Lower leg skin (tissue), 3 donors: ENCODE measurements around the gene AQP5.

ENCODE experiments used
- POLR2A ChIP-seq, 2 donors: fragments of 450-650 bp; IDR thresholded peaks; one replicate each; pipeline ENCODE4 v1.6.1; 2016 to 2017; ENCODE audit warnings: antibody characterized with exemption in 2 of 2, mild to moderate bottlenecking in 1 of 2, moderate library complexity in 1 of 2
- TF ChIP-seq, protein P1 (sequence below), 3 donors: fragments of 450-650 bp; IDR thresholded peaks; one replicate each; pipeline ENCODE4 v1.5.1; 2016; ENCODE audit warnings: antibody characterized with exemption in 3 of 3, mild to moderate bottlenecking in 3 of 3, moderate library complexity in 2 of 3

- TF ChIP-seq, protein P1, sequence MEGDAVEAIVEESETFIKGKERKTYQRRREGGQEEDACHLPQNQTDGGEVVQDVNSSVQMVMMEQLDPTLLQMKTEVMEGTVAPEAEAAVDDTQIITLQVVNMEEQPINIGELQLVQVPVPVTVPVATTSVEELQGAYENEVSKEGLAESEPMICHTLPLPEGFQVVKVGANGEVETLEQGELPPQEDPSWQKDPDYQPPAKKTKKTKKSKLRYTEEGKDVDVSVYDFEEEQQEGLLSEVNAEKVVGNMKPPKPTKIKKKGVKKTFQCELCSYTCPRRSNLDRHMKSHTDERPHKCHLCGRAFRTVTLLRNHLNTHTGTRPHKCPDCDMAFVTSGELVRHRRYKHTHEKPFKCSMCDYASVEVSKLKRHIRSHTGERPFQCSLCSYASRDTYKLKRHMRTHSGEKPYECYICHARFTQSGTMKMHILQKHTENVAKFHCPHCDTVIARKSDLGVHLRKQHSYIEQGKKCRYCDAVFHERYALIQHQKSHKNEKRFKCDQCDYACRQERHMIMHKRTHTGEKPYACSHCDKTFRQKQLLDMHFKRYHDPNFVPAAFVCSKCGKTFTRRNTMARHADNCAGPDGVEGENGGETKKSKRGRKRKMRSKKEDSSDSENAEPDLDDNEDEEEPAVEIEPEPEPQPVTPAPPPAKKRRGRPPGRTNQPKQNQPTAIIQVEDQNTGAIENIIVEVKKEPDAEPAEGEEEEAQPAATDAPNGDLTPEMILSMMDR (IDR thresholded peaks at IDR 0.05): no peak
- no peak for TF ChIP-seq POLR2A (IDR thresholded peaks at IDR 0.05)
Observed at GRCh38 chr12:49920915-49921286, 40.8 kb upstream of the AQP5 start.
